GM21381 (cell line): Measurements from ENCODE around the gene IFNA4.
"Not testable (repeated sequence)": the region's sequence is repeated elsewhere in the genome, so short reads cannot be mapped to it uniquely, and the experiment has no call there.

Experiments used
- ATAC-seq: cut with Tn5 transposase; IDR thresholded peaks from one replicate; pipeline ENCODE4 v1.9.1; 2021; ENCODE audit warnings: mild to moderate bottlenecking, moderate library complexity; ENCODE audit not compliant: unreplicated experiment

IFNA4 gene

GRCh38 chr9:21166560-21166959 lies 20.8 kb downstream of the IFNA4 start, which contains the start of gene IFNA21:
Gene IFNA21 (minus strand): TSS chr9:21166660. CDS start chr9:21166612, 48 bp downstream.
- not testable (repeated sequence) for ATAC-seq

GRCh38 chr9:21165516-21165915 lies 21.9 kb downstream of the IFNA4 start:
- no peak for ATAC-seq

- peak; percentile 95 for ATAC-seq
Observed at GRCh38 chr9:21160178-21160577, 27.2 kb downstream of the IFNA4 start.

GRCh38 chr9:21155501-21155900 lies 31.9 kb downstream of the IFNA4 start:
- no peak for ATAC-seq

- peak; percentile 89 for ATAC-seq
Observed at GRCh38 chr9:21154018-21154608, 33.3 kb downstream of the IFNA4 start.

- ATAC-seq = peak; percentile 37
Observed at GRCh38 chr9:21153336-21154017, 33.9 kb downstream of the IFNA4 start.

GRCh38 chr9:21144603-21145002 lies 42.8 kb downstream of the IFNA4 start:
- no peak for ATAC-seq

- ATAC-seq = no peak
Observed at GRCh38 chr9:21141427-21141882, 45.9 kb downstream of the IFNA4 start, which contains the start of gene IFNW1. Gene IFNW1 (minus strand): TSS chr9:21141832. CDS start chr9:21141570, 262 bp downstream.

GRCh38 chr9:21137020-21137419 lies 50.4 kb downstream of the IFNA4 start:
- ATAC-seq = no peak
